H4 (cell line): ENCODE measurements around the gene CNTN3. TPM values are rescaled to one million over a fixed set of nuclear protein-coding genes. Genes with fewer than 3 reads are reported as not detected.

Source experiments
- DNase-seq: peaks from one replicate; pipeline ENCODE4 v3.0.0-alpha.2; 2015; ENCODE audit warnings: low spot score
- total RNA-seq: library from RNA; depleted of rRNA; stranded (reverse); fragments of >200 nt; shearing (Covaris generic); gene quantifications from 2 replicates; pipeline ENCODE4 v1.2.3, GENCODE V29; 2014; rRNA removed

The CNTN3 gene
- 0.06 TPM in 1 of 2 replicates, not detected in the other for total RNA-seq

DNA sequence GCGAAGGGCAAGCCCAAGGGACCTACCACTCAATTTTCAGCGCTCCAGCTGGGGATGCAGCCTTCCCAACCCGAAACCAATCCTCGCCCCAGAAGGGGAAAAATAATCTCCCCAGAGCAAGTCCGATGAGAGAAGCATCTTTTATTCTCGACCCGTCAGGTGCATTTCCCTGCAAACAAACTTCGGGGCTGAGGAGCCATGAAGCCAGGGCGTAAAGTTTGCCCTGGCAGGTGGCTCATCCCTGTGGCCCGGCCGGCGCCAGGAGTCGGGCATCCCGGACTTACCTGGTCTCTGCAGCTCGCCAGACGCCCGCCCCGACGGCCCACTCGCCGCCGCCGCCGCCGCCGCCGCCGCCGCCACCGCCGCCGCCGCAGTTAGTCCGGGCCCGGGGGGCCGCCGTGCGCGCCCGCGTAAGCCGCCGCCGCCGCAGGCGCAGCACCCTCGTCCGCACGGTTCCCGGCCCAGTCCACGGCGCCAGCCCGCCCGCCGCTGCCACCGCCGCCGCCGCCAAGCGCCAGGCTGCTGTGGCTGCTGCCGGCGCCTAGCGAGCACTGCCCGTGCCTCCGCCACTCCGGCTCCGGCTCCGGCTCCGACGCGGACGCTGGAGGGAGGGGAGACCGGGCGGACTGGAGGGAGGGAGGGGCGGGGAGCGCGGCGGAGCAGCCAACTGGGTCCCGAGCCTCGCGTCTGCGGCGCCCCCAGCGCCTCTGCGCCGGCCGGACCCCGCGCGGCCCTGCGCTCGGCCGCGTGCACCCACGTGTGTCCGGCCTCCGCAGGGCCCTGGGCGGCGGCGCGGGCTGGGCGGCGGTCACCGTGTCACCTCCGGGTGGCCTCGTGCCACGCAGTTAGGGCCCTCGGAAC is at the start of gene CNTN3:
Gene CNTN3 (minus strand): TSS at position 553 of the 861 bp plus-strand sequence. CDS start 93,547 bp downstream, outside the sequence.
- DNase-seq, result no peak

DNA sequence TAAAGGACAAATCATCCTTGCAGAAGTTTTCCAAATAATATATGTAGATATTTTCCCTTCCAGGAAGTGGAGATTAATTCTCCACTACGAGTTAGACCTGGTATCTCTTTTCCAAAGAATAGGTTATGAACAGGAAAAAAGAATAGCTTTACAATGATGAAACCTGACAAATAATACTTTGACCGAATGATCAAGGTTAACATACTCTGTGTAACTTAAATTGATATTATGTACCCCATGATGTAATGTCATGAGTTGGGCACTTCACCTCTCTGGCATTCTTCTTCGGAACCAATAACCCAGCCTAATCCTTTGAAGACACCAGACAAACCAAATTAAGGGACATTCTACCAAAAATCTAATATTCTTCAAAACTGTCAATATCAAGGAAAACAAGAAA is 48.7 kb upstream of the CNTN3 start:
- DNase-seq, result no peak

DNA sequence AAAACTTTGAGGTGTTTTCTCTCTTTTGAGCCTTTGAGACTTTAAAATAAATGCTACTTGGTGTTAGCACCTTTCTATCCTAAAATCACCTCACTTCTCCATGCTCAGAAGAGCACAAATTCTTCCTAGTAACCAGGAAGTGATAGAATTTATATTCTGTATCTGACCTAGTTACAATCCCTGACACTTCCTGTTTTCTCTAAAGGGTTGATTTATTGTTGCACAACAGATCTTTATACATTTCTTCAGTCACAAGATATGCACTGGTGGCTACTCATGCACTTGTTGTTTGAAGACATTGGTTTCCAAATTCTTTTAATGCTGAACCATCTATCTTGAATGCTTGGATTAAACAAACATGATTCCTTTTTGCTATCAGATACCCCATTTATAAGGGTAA is 47.2 kb upstream of the CNTN3 start:
- DNase-seq, result no peak

DNA sequence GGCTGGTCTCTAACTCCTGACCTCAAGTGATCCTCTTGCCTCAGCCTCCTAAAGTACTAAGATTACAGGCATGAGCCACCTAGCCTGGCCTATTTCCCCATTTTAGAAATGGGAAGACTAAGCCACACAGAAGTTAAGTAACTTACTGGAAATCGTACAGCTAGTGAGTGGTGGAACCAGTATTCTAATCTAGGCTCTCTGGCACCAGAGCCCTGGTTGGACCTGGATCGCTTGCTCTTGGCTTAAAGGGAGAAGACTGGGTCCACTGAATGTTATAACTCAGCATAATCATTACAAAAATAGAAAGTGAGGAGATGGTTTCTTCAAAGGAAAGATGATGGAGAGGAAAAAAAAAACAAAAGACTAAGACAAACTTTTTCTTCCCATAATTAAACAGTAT is 37.4 kb upstream of the CNTN3 start:
- DNase-seq, result no peak

DNA sequence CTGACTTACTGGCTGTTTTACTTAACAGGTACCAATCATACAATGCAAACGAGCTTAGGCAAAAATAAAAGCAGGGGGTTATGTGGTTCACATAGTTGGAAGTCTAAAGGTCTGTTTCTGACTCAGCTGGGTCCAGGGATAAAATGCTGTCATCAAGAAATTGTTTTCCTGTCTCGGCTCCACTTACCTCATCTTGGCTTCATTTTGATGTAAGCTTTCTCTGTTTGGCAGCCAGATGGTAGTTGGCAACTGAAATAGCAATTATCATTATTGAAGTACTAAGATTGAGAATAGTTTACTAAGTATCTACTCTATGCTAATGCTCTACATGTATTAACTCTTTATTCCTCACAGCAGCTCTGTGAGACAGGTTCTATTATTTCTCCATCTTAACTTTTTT is 36.8 kb upstream of the CNTN3 start:
- DNase-seq, result no peak

DNA sequence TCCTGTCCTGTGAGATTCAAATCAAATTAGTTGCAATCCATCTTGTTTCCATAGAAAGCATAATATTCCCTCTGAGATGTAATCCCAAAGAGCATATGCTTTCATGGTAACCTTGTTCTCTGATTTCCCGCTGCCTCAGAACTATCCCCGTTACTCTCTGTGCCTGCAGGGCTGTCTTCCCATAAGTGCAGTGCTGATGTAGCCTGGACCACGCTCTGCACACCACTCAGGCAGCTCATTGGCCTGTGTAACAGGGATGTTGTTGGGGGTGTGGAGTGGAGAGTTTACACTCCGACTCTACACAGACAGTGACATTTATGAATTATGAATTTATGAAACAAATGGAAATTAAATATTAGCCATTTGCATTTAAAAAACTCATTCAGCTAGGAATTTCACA is 33.6 kb upstream of the CNTN3 start:
- DNase-seq, result no peak

DNA sequence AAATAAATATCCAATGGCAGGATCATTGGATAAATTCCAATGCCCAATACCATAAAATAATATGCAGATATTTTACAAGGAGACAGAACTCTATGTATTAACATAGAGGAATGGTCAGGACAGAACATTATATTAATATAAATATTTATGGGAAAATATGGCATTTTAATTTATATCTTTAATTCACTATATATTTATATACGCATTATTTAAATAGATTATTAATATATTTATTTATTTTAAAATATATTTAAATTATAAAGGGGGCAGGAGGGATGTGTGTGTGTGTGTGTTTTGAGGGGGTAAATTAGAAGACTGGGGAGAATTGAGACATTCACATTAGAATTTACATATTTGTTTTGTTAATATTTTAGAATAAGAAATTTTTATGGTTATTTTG is 31.6 kb upstream of the CNTN3 start:
- no peak for DNase-seq

DNA sequence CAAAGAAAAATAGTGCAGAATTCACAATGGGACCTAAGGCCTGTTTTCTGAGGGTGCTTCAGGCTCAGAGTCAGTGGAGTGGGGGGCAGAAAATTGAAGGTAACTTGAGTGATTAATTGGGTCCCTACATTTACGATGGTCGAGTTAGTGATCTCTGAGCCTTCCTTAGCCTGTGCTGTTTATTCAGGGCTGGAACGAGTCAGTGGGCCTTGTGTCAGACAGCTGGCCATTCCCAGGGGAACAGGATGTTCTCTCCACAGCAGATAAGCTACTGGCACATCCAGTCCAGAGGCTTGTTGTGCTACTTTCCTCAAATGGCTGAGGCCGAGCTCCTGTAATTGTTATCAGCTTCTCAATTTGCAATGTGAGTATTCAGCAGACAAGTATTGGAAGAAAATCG is 29.2 kb upstream of the CNTN3 start:
- DNase-seq, result no peak

DNA sequence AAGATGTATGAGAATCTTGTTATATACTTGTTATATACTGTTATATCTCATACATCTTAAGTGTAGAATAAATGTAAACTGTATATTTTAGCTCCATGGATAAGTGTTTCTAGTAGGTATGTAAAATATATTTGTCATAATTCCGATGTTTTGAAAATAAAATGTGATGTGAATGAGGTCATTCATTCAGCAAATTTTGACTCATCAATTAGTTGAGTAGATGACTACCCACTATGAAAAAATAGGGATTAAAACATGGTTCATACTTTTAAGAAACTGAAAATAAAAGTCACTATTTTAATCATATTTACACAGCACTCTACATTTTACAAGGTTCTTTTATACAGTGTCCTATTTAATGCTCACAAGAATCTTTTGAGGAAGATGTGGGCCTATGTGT is 28.4 kb upstream of the CNTN3 start:
- DNase-seq, result no peak

DNA sequence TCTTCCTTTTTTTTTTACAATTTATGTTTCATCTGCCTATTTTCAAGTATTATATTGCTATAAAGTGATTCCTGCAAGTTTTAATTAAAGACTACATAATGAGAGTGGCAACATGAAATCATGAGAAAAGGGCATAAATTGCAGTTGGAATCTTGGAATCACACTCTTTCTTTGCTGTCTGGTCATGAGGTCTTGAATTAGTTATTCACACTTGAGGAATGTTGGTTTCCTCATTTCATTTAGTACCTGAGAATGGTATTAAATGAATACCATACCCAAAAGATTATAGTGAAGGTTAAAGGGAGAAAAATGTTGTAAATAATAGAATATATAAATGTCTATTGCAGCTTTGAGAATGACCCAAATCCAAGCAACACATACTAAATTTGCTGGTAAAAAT is 25.8 kb upstream of the CNTN3 start:
- DNase-seq, result no peak

DNA sequence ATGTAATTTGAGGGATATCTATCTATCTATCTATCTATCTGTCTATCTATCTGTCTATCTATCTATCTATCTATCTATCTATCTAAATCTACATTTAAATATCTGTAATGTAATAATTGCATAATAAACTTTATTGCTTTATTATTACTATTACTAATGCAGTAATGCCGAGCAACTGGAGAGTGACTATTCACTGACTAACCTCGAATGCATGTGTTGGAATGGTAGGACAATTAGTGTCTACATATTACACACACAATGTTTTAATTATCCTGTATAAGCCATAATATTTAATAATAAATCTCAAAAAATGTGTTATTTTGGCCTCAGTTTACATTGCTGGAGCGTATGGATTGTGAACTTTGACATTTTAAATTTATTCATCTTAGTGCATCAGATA is 25.2 kb upstream of the CNTN3 start:
- no peak for DNase-seq

DNA sequence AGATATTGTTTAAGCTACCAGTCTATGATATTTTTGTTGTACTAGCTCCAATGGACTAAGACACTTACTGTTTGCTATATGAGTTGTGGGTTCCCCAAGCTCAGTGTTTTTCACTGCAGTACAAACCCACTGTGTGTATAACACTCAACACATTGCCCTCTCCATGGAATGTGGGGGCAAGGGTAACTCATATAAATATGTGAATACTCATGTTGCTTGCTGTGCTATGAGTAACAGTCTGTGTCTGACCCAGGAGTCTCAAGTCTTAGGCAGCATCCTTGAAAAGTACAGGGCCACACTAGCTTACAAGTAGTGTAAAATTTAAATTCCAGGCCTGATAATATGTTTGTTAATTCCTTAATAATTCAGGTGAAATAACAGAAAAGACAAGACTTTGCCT is 22.5 kb upstream of the CNTN3 start:
- DNase-seq, result no peak

DNA sequence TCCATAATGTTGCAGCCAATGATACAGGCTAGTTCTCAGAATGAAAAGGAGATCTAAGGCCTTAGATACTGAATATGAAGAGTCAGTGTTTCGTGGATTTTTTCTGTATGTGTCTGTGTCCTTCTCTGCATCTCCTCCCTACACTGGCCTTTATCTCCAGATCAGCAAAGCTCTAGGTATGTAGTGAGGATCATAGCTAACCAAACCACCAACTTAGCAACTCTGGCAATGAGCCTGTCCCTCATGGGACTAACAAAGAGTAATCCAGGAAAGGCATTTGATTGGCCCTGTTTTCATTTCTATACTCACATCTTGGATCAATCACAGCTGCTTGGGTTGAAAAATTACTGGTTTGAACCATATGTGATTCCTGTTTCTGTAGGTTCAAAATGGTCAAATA is 18.6 kb upstream of the CNTN3 start:
- no peak for DNase-seq

DNA sequence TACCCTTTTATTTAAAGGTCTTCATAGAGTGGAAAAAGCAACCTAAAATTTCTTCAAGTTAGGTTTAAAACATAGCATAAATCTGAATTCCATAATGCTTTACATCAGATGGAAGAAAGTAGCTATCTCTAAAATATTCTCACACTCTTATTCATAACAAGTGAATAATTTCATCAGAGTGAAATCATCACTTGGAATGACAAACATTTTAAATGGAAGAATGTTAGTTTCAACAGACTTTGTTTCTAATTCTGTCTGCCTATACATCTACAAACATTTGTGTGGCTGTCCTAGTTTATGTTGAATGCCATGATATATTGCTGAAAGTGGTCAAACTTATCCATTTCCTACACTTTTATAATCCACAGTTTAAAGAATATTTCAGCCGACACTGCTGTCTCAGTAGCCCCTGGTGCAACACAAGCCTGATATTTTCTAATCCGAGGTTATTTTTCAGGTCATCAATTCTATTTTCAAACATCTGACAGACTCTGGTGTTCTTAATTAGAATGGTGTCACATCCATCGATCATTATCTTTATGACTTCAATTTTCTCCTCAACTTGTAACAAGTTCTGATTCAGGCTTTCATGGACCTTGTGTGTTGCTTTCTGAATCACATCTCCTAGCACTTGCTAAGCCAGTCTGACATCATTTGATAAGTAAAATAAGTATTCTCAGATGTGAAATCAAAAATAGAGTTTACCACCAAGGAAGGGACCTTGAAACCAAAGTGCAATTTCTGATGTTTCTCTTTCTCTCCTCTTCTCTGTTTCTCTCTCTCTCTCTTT is 17.1 kb upstream of the CNTN3 start:
- no peak for DNase-seq

DNA sequence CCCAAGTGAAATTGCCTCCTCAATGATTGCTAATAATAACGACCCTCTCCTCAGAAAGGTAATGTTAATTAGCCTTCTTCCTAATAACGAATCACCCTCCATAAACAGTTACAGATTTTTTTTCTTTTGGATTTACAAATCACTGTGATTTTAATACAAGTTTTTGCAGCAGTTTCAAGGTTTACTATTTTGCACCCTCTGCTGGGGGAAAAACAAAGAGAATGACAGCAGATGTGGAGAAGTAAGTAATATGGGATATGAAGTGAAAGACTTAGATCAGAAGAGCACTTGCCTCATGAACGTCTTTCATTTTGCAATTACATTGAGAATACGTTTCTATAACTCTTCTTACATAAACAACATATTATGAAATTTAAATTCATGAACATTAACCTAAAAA is 16.1 kb upstream of the CNTN3 start:
- no peak for DNase-seq

DNA sequence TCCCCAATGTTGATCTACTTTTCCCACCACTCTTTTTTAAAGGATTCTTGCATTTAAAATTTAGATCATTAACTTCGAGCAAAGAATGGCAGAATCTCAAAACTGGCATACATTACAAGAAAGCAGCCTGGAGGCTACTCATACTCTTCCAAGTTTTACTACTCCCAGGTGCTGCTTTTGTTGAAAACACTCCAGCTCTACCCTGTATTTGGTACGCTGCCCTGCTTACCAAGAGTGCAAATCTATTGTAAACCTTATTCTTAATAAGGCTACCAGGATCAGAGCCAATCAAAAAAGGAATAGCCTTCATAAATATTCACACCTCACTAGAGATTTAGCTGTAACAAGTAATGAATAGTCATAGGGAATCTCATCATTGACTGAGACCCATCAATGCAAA is 11.6 kb upstream of the CNTN3 start:
- DNase-seq, result no peak

DNA sequence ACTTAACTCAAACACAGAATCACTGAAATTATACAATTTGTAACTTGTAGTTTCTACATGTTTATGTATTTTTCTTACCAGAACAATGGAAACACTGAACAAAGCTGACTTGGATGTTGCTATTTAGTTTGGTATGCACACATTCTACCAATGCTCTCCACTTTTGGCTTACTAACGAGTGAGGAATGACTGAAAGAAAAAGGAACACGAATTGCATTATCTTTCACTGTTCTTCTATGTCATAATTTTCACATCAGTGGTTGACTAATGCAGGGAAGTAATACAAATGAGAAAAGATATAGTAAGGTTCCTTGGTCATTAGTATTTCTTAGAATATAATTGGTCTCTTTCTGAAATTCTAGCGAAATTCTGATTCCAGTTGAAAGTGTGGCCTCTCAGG is 9.8 kb upstream of the CNTN3 start:
- no peak for DNase-seq

DNA sequence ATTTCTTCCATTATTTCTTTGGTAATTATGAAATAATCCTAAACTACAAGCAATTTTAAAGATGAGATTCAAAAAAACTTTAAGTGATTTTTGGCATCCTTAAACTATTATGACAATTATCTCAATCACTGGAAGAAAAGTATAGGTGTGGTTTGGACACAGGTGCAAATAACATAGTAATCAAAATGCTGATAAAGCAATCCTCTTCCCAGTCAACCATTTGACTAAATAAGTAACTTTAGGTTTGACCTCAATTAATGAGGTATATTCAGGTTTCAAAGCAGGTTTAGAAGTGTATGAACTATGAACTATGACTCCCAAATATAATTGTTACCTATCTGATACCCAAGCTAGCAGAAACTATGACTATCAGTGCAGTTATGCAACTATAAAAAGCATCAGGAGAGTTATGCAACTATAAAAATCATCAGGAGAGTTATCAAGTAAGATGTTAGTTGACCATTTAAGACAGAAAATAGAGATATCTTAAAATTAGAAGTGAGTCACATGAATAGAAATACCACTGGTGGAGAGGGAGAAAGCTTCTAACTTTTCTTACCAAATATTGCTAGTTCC is 8.9 kb upstream of the CNTN3 start:
- no peak for DNase-seq

DNA sequence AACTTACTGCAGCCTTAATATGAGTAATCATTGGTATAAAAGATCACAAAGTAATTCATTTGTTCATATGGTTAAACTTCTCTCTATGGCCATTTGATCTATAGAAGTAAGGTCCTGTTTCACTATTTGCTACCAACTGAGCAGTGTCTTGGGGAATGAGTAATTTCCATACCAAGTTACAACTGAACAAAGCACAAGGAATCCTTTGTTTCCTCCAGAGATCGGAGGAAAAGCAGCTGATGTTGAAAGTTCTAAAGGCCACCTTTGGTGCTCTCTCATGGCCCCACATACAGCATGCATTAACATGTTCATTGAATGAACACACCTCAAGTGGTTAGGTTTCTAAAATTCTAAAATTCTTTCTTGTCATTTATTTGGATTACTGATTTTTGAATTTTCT is 7.1 kb upstream of the CNTN3 start:
- no peak for DNase-seq

DNA sequence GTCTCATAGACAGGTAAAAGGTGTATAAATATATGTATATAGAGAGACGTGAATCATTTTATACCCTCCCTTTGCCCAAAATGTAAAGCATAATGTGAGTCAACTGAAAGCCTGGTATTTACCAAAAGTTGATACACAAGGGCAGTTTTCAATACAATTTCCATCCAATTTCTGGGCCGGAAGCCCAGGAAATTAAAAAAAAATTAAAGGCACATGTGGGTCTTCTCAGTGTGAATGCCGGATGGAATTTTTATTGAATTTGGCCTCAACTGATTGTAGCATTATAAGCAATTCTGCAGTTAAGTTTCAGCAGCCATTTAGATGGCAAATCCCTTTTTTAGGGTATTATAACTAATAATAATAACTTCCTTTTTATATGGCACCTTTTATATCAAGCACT is 3.3 kb upstream of the CNTN3 start:
- no peak for DNase-seq

DNA sequence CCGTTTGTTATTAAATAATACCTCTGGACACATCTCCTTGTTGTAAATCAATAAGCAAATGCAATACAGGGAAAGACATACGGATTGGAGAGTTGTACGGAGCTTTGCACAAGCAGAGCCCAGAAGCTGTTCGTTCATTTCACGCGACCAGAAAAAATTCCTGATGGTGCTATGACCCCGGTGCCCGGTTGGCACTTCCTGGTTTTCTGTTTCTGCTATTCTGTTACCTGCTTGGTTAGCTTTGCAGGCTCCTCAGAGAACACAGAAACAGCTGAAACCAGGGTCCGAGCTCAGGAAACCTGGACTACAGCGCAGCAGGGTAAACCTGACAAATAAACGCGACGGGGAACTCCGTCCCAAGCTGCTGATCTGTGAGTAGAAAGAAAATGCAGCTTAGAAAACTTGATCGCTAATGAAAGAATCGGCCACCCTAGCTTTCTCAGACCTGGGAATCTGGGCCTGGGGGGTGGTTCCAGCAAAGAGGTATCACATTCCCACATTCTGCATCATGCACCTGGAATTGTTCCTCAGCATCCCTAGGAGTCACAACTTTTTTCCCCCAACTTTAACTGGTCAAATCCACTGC is 845 bp downstream of the CNTN3 start:
- DNase-seq, result no peak

DNA sequence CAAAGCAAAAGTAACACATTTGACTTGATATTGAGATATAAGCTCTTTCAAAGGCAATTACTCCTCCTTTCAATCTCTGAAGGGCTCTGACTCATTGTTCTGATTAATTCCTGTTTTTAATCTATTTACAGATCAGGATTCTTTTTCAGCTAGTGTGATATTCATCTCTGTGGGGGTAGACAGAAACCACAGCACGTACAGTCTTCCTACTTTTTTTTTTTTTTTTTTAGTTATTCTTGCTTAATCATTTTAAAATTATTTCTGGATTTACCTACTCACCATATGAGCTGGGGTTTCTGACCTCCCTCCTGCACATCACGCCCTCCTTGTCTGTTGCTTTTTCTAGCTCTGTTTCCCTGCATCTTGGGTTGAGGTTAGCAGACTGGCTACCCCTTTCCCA is 1.4 kb downstream of the CNTN3 start:
- DNase-seq, result no peak
